ENCODE results near the gene NID1. TPM values are rescaled to one million over a fixed set of nuclear protein-coding genes. Genes with fewer than 3 reads are reported as not detected.

Gene NID1
- total RNA-seq, 1 donor from 2014 or later, result 186 TPM

DNA sequence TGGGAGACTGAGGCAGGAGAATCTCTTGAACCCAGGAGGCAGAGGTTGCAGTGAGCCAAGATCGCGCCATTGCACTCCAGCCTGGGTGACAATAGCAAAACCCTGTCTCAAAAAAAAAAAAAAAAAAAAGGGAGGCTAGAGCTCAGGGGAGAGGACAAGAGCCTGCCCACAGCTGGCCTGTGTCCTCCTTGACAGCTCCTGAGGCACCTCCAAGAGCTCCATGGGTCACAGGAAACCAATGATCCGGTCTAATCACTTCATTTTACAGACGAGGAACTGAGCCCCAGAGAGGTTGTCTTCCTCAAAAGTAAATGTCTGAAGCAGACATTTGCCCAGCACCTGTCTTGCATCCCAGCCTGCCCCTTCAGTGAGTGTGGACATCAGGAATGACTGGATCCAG lies 49.4 kb downstream of the NID1 start:
- no peak for DNase-seq (ENCODE audit: low spot score)
- TF ChIP-seq, protein P1, sequence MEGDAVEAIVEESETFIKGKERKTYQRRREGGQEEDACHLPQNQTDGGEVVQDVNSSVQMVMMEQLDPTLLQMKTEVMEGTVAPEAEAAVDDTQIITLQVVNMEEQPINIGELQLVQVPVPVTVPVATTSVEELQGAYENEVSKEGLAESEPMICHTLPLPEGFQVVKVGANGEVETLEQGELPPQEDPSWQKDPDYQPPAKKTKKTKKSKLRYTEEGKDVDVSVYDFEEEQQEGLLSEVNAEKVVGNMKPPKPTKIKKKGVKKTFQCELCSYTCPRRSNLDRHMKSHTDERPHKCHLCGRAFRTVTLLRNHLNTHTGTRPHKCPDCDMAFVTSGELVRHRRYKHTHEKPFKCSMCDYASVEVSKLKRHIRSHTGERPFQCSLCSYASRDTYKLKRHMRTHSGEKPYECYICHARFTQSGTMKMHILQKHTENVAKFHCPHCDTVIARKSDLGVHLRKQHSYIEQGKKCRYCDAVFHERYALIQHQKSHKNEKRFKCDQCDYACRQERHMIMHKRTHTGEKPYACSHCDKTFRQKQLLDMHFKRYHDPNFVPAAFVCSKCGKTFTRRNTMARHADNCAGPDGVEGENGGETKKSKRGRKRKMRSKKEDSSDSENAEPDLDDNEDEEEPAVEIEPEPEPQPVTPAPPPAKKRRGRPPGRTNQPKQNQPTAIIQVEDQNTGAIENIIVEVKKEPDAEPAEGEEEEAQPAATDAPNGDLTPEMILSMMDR (IDR thresholded peaks at IDR 0.05; ENCODE audit: unreplicated experiment), result no peak
- H3K4me1 Mint-ChIP-seq (ENCODE audit: unreplicated experiment), result no peaks in the 10 kb centered on the region
- H3K27ac Mint-ChIP-seq (ENCODE audit: unreplicated experiment), result no peak overlapping the region
- no peak overlapping the region for H3K4me3 Mint-ChIP-seq (ENCODE audit: unreplicated experiment)
- peaks cover 1% of the 10 kb centered on the region for H3K27me3 Mint-ChIP-seq (ENCODE audit: unreplicated experiment)
- H3K9me3 Mint-ChIP-seq (ENCODE audit: unreplicated experiment), result no peaks in the 10 kb centered on the region
- H3K36me3 Mint-ChIP-seq (ENCODE audit: low read depth, unreplicated experiment), result peaks cover 34% of the 10 kb centered on the region

DNA sequence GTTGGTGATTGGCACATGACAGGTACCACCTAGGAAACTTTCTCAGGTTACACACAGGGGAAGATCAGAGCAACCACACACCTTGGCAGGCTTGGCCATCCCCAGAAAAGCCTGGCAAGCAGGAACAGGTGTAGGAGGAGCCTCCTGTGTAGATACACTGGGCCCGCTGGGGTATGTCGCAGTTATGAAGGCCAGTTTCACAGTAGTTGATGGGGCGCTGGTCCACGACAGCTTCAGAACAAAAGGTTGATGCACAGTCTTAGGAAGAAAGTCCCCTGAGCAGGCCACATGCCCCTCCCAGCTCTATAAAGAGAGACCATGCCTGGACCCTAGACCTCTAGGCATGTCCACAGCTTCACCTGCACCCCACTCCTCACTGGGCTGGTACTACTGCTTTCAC lies 51.6 kb downstream of the NID1 start:
- H3K4me1 Mint-ChIP-seq (ENCODE audit: unreplicated experiment), result no peaks in the 10 kb centered on the region
- peaks cover 28% of the 10 kb centered on the region for H3K36me3 Mint-ChIP-seq (ENCODE audit: low read depth, unreplicated experiment)
- TF ChIP-seq, protein P1 (IDR thresholded peaks at IDR 0.05; ENCODE audit: unreplicated experiment), result no peak

DNA sequence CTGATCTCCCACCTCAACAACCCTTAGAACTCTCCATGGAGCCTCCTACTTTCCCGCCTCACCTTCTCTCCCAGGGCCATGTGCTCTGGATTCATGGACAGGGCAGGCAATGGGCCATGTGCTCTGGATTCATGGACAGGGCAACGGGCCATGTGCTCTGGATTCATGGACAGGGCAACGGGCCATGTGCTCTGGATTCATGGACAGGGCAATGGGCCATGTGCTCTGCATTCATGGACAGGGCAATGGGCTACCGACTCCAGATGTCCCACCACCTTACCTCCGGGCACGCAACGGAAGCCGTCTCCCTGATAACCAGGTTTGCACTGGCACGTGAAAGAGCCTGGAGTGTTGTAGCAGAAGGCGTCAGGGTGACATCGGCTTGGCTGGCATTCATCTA lies 53.2 kb downstream of the NID1 start:
- Mint-ChIP-seq H3K27me3 (ENCODE audit: unreplicated experiment) (peaks cover 1% of the 10 kb centered on the region), H3K27ac (ENCODE audit: unreplicated experiment) (no peak overlapping the region), H3K9me3 (ENCODE audit: unreplicated experiment) (no peaks in the 10 kb centered on the region), H3K4me1 (ENCODE audit: unreplicated experiment) (no peaks in the 10 kb centered on the region), H3K36me3 (ENCODE audit: low read depth, unreplicated experiment) (peaks cover 28% of the 10 kb centered on the region), H3K4me3 (ENCODE audit: unreplicated experiment) (no peak overlapping the region)
- no peak for DNase-seq (ENCODE audit: low spot score)
- TF ChIP-seq, protein P1 (IDR thresholded peaks at IDR 0.05; ENCODE audit: unreplicated experiment), result no peak

More for the DNA sequence above, 51.6 kb downstream of the NID1 start:
- H3K27me3 Mint-ChIP-seq (ENCODE audit: unreplicated experiment), result peaks cover 1% of the 10 kb centered on the region
- H3K4me3 Mint-ChIP-seq (ENCODE audit: unreplicated experiment), result no peak overlapping the region
- no peak overlapping the region for H3K27ac Mint-ChIP-seq (ENCODE audit: unreplicated experiment)
- DNase-seq (ENCODE audit: low spot score), result no peak
- no peaks in the 10 kb centered on the region for H3K9me3 Mint-ChIP-seq (ENCODE audit: unreplicated experiment)

DNA sequence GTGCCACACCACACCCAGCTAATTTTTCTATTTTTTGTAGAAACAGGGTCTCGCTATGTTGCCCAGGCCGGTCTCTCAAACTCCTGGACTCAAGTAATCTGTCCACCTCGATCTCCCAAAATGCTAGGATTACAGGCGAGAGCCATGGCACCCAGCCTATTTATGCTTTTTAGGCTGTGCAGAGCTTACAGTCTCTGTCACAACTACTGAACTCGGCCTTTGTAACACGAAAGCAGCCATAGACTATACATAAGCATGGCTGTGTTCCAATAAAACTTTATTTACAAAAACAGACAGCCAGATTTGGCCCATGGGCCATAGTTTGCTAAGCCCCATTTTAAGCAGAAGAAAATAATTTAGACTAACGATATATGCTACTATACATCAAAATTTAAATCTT lies 54.4 kb downstream of the NID1 start:
- H3K36me3 Mint-ChIP-seq (ENCODE audit: low read depth, unreplicated experiment), result peaks cover 25% of the 10 kb centered on the region
- H3K27me3 Mint-ChIP-seq (ENCODE audit: unreplicated experiment), result peaks cover 1% of the 10 kb centered on the region
- TF ChIP-seq, protein P1 (IDR thresholded peaks at IDR 0.05; ENCODE audit: unreplicated experiment), result no peak
- H3K4me1 Mint-ChIP-seq (ENCODE audit: unreplicated experiment), result peaks cover 7% of the 10 kb centered on the region
- no peaks in the 10 kb centered on the region for H3K9me3 Mint-ChIP-seq (ENCODE audit: unreplicated experiment)
- no peak overlapping the region for H3K4me3 Mint-ChIP-seq (ENCODE audit: unreplicated experiment)
- no peak for DNase-seq (ENCODE audit: low spot score)
- H3K27ac Mint-ChIP-seq (ENCODE audit: unreplicated experiment), result no peak overlapping the region

DNA sequence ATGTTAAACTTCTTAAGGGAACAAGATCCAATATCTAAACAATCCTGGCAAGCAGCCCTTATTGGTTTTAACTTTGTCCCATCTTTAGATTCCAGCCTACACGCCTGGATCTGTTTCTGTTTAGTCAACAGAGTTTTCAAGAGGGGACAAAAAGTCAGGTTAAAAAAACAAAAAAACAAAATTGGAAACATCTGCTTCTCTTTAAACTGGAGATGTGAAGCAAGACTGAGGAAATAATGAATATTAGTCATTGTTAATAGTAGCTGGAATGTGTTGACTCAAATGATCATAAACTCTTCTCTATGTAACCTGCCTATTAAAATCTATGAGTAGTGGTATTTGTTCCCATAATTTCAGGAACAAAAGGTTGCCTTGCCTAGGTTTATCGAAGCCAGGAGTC lies 55.0 kb downstream of the NID1 start:
- TF ChIP-seq, protein P1 (IDR thresholded peaks at IDR 0.05; ENCODE audit: unreplicated experiment), result no peak
- Mint-ChIP-seq H3K27ac (ENCODE audit: unreplicated experiment) (no peak overlapping the region), H3K27me3 (ENCODE audit: unreplicated experiment) (no peaks in the 10 kb centered on the region), H3K4me1 (ENCODE audit: unreplicated experiment) (peaks cover 7% of the 10 kb centered on the region), H3K9me3 (ENCODE audit: unreplicated experiment) (no peaks in the 10 kb centered on the region), H3K4me3 (ENCODE audit: unreplicated experiment) (no peak overlapping the region), H3K36me3 (ENCODE audit: low read depth, unreplicated experiment) (peaks cover 22% of the 10 kb centered on the region)
- DNase-seq (ENCODE audit: low spot score), result no peak

All from endothelial cell (in vitro differentiated cells).